Measurements from ENCODE around the gene TRAPPC12. TPM values are rescaled to one million over a fixed set of nuclear protein-coding genes. Genes with fewer than 3 reads are reported as not detected.

TRAPPC12 gene
- total RNA-seq, 6 donors from 2014 or later: 68.1 to 307 (median 91.5) TPM

DNA sequence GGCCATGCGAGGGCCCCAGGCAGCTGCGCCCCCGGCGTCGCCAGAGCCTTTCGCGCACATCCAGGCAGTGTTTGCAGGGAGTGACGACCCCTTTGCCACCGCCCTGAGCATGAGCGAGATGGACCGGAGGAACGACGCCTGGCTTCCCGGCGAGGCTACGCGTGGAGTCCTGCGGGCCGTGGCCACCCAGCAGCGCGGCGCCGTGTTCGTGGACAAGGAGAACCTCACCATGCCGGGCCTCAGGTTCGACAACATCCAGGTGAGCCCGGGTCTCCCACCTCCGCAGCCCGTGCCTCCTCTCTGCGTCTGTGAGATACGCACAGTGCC lies 8.9 kb downstream of the TRAPPC12 start:
- no peak overlapping the region for H3K4me3 ChIP-seq
- ATAC-seq (ENCODE audit: low FRiP score in 2 of 2) (no peak), DNase-seq (peak in 1 of 2 donors; percentile 74)
- no peak overlapping the region for H3K27ac ChIP-seq
- no peaks in the 10 kb centered on the region for H3K27me3 ChIP-seq
- H3K9me3 ChIP-seq: no peaks in the 10 kb centered on the region
- 96 to 97% methylated on average over 21 to 31 of the region's 31 CpGs for WGBS, 2 donors
- H3K4me1 ChIP-seq: no peaks in the 10 kb centered on the region
- H3K36me3 ChIP-seq: peaks cover 22 to 59% (median 25%) of the 10 kb centered on the region in 4 donors
- TF ChIP-seq POLR2AphosphoS5 (IDR thresholded peaks at IDR 0.05) (no peak), POLR2A (IDR thresholded peaks at IDR 0.05) (no peak)

DNA sequence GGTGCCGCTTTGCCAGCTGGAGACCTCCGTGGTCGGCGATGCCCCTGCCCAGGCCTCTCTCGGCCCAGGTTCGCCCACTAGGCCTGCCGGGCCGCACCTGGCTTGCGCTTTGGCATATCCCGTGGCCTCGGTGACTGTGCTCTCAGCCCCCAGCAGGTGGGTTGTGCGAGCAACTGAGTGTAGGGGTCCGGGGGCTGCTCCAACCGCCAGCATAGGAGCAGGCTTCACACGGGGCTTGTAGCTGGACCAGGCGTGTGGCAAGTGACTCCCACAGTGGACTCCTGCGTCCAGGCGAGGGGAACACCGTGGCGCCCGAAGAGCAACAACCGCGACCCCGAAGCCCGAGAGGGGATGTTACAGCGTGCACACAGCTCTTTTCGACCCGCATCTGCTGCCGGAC lies 9.7 kb downstream of the TRAPPC12 start:
- Histone ChIP-seq H3K27ac (no peak overlapping the region), H3K36me3 (peaks cover 22 to 61% (median 27%) of the 10 kb centered on the region in 4 donors), H3K4me3 (no peak overlapping the region), H3K27me3 (no peaks in the 10 kb centered on the region), H3K4me1 (no peaks in the 10 kb centered on the region), H3K9me3 (no peaks in the 10 kb centered on the region)
- TF ChIP-seq EP300 (IDR thresholded peaks at IDR 0.05) (no peak), POLR2A (IDR thresholded peaks at IDR 0.05) (no peak), CTCF (IDR thresholded peaks at IDR 0.05) (no peak), POLR2AphosphoS5 (IDR thresholded peaks at IDR 0.05) (no peak)
- DNase-seq (peak in 1 of 2 donors; percentile 61), ATAC-seq (ENCODE audit: low FRiP score in 2 of 2) (no peak)
- 99% methylated on average over 28 to 29 of the region's 29 CpGs for WGBS, 2 donors

DNA sequence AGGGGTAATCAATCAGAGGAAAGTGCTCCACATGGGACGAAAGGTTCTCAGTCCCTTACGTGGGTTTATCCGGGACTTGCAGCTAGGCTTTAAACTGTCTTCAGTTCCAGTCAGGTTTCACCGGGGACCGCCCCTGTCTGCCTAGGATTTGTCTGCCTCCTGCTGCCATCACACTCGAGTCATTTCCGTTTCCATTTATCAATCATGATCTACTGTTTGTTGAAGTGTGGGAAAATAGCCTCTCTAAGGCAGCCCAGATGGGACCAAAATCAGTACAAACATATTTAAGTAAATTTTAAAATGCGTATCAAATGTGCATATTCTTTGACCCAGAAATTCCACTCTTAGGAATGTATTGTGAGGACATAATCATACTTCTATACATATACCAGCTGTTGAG lies 10.5 kb downstream of the TRAPPC12 start:
- no peaks in the 10 kb centered on the region for H3K27me3 ChIP-seq
- WGBS, 2 donors: 93 to 95% methylated on average over 8 of the region's 8 CpGs
- H3K27ac ChIP-seq: no peak overlapping the region
- no peak overlapping the region for H3K4me3 ChIP-seq
- ATAC-seq (ENCODE audit: low FRiP score in 2 of 2) (no peak), DNase-seq (no peak)
- peaks cover 22 to 64% (median 28%) of the 10 kb centered on the region in 4 donors for H3K36me3 ChIP-seq
- H3K9me3 ChIP-seq: no peaks in the 10 kb centered on the region
- no peak for TF ChIP-seq CTCF (IDR thresholded peaks at IDR 0.05)
- no peak for TF ChIP-seq POLR2AphosphoS5 (IDR thresholded peaks at IDR 0.05)
- no peak for TF ChIP-seq POLR2A (IDR thresholded peaks at IDR 0.05)
- no peak for TF ChIP-seq EP300 (IDR thresholded peaks at IDR 0.05)
- no peaks in the 10 kb centered on the region for H3K4me1 ChIP-seq

DNA sequence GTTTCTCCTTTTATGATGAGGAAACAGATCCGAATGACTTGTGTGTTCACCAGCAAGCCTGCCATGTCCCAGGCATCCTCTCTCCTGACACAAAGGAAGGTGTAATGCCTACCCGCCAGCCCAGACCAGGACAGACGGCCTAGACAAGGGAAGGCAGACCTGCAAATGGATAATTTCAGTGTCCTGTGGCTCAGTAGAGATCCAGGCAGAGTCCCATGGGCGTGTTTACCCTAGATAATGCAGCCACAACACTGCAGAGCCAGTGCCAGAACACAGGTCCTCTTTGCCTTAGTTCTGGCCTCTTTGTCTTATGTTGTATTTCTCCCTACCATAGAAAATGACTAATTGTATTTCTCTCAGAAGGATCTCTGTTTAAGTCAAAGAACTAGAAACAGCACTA lies 12.7 kb downstream of the TRAPPC12 start:
- no peak overlapping the region for H3K27ac ChIP-seq
- peaks cover 22 to 67% (median 28%) of the 10 kb centered on the region in 4 donors for H3K36me3 ChIP-seq
- TF ChIP-seq CTCF (IDR thresholded peaks at IDR 0.05): no peak
- no peak for TF ChIP-seq POLR2AphosphoS5 (IDR thresholded peaks at IDR 0.05)
- TF ChIP-seq EP300 (IDR thresholded peaks at IDR 0.05): no peak
- TF ChIP-seq POLR2A (IDR thresholded peaks at IDR 0.05): no peak
- DNase-seq: no peak
- H3K4me3 ChIP-seq: no peak overlapping the region
- no peaks in the 10 kb centered on the region for H3K27me3 ChIP-seq
- H3K9me3 ChIP-seq: peaks cover 12 to 19% (median 16%) of the 10 kb centered on the region in 4 donors
- H3K4me1 ChIP-seq: no peaks in the 10 kb centered on the region
- 97 to 100% methylated on average over 4 of the region's 4 CpGs for WGBS, 2 donors
- no peak for ATAC-seq (ENCODE audit: low FRiP score in 2 of 2)

DNA sequence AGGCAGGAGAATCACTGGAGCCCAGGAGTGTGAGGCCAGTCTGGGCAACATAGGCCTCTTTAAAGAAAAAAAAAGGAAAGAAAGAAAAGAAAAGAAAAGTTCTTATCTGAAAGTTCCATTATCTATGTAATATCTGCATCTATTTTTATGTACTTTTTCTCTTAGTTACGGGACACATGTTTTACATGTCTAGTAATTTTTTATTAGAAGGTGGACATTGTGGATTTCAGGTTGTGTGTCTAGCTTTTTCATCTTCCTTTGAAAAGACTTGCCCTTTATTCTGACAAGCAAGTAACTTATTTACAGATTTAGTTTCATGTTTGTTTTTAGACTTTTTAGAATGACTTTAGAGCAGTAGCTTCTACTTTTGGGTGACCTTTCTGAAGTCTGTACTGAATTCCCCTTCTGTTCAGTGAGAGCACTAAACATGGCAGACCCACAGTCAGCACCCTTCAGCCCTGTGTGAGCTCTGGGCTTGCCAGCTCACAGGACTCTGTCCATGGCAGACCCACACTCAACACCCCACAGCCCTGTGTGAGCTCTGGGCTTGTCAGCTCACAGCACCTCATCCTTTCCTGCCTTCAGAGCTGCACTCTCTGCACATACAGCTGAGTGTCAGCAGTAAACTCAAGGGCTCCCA lies 17.5 kb downstream of the TRAPPC12 start:
- Histone ChIP-seq H3K36me3 (peaks cover 7 to 57% (median 25%) of the 10 kb centered on the region in 4 donors), H3K27me3 (no peaks in the 10 kb centered on the region), H3K27ac (no peak overlapping the region), H3K4me3 (no peak overlapping the region), H3K4me1 (peaks cover 0 to 4% (median 0%) of the 10 kb centered on the region in 4 donors), H3K9me3 (peaks cover 12 to 22% (median 17%) of the 10 kb centered on the region in 4 donors)
- 97 to 100% methylated on average over 1 of the region's 1 CpG for WGBS, 2 donors
- DNase-seq (no peak), ATAC-seq (ENCODE audit: low FRiP score in 2 of 2) (no peak)
- TF ChIP-seq POLR2AphosphoS5 (IDR thresholded peaks at IDR 0.05) (no peak), EP300 (IDR thresholded peaks at IDR 0.05) (no peak), POLR2A (IDR thresholded peaks at IDR 0.05) (no peak), CTCF (IDR thresholded peaks at IDR 0.05) (no peak)
